Uterus (tissue), 4 donors: Measurements from ENCODE around the gene ANXA9. TPM values are rescaled to one million over a fixed set of nuclear protein-coding genes. Genes with fewer than 3 reads are reported as not detected.

ENCODE experiments used
- DNase-seq, 2 donors: peaks; one replicate each; pipeline ENCODE4 v3.0.0-alpha.2; 2019 to 2020
- H3K27ac ChIP-seq, 2 donors: fragments of 200-600 bp; sonication (generic); 1 replicate in 1 of 2; 2 replicates in 1 of 2; pipeline ENCODE4 v1.5.1; 2016 to 2018
- H3K27me3 ChIP-seq, 2 donors: fragments of 200-600 bp; sonication (generic); one replicate each; pipeline ENCODE4 v1.5.1; 2018 to 2019; ENCODE audit warnings: control low read depth in 1 of 2
- H3K36me3 ChIP-seq, 2 donors: fragments of 200-600 bp; sonication (generic); one replicate each; pipeline ENCODE4 v1.5.1; 2019; ENCODE audit warnings: control low read depth in 1 of 2
- H3K4me1 ChIP-seq, 2 donors: fragments of 200-600 bp; sonication (generic); one replicate each; pipeline ENCODE4 v1.5.1; 2018 to 2019; ENCODE audit warnings: control low read depth in 1 of 2
- H3K4me3 ChIP-seq, 2 donors: fragments of 200-600 bp; sonication (generic); 1 replicate in 1 of 2; 2 replicates in 1 of 2; pipeline ENCODE4 v1.5.1; 2018 to 2019; ENCODE audit warnings: mild to moderate bottlenecking in 1 of 2
- H3K9me3 ChIP-seq, 2 donors: fragments of 200-600 bp; sonication (generic); one replicate each; pipeline ENCODE4 v1.5.1; 2019; ENCODE audit warnings: control low read depth in 1 of 2
- CTCF ChIP-seq, 4 experiments: fragments of 200-600 bp in 2 of 4; fragments of 450-650 bp in 2 of 4; sonication (generic) in 2 of 4; IDR thresholded peaks; one replicate each; pipeline ENCODE4 v1.5.1; 2016 to 2019; ENCODE audit warnings: antibody characterized with exemption in 4 of 4, mild to moderate bottlenecking in 2 of 4, moderate library complexity in 1 of 4
- POLR2A ChIP-seq, 2 donors: fragments of 450-650 bp; IDR thresholded peaks; one replicate each; pipeline ENCODE4 v1.6.1; 2016; ENCODE audit warnings: antibody characterized with exemption in 2 of 2, mild to moderate bottlenecking in 1 of 2, moderate library complexity in 1 of 2
- intact Hi-C: fragments of 100-400 bp; cut with DNase I; formaldehyde crosslinking; loops from one replicate; pipeline ENCODE4 v1.15.1; 2023; ENCODE audit warnings: low total_unique reads
- total RNA-seq, 4 donors: library from RNA; depleted of rRNA in 3 of 4; stranded (reverse); fragments of >200 nt in 3 of 4; gene quantifications; one replicate each; pipeline versions ENCODE4 v1.1.0 to v1.2.4, GENCODE V29; 2014 to 2023
- donor health status: DM: yes; HTN: yes; CAD: no.

The ANXA9 gene
- total RNA-seq, 4 donors from 2014 or later, result 2.3 to 54.3 (median 6.2) TPM

- Histone ChIP-seq H3K27ac (peak overlapping the region; percentile 36 to 93), H3K27me3 (no peaks in the 10 kb centered on the region), H3K4me1 (peaks cover 0 to 4% of the 10 kb centered on the region in 2 donors), H3K9me3 (no peaks in the 10 kb centered on the region), H3K4me3 (no peak overlapping the region), H3K36me3 (no peaks in the 10 kb centered on the region)
- TF ChIP-seq CTCF (IDR thresholded peaks at IDR 0.05) (no peak), POLR2A (IDR thresholded peaks at IDR 0.05) (no peak)
- intact Hi-C loops, result no loop called here
- no peak for DNase-seq
Measured at GRCh38 chr1:151003180-151003579, 21.1 kb downstream of the ANXA9 start.

- no peaks in the 10 kb centered on the region for H3K36me3 ChIP-seq
- H3K27me3 ChIP-seq, result no peaks in the 10 kb centered on the region
- H3K4me3 ChIP-seq, result peak overlapping the region; percentile 54 to 71
- TF ChIP-seq POLR2A (IDR thresholded peaks at IDR 0.05), result no peak
- no peak for TF ChIP-seq CTCF (IDR thresholded peaks at IDR 0.05)
- DNase-seq, result no peak
- intact Hi-C loops, result no loop called here
- H3K4me1 ChIP-seq, result peaks cover 0 to 4% of the 10 kb centered on the region in 2 donors
- no peaks in the 10 kb centered on the region for H3K9me3 ChIP-seq
- H3K27ac ChIP-seq, result peak overlapping the region; percentile 90 to 93
Measured at GRCh38 chr1:151005729-151006319, 23.7 kb downstream of the ANXA9 start.

- peak; percentile 36 to 74 (median 67) for TF ChIP-seq CTCF (IDR thresholded peaks at IDR 0.05)
- peak; percentile 61 to 72 for TF ChIP-seq POLR2A (IDR thresholded peaks at IDR 0.05)
- peak within 1 kb of the TSS; percentile 54 to 71 for H3K4me3 ChIP-seq
- peaks cover 0 to 4% of the 10 kb centered on the region in 2 donors for H3K4me1 ChIP-seq
- no peaks in the 10 kb centered on the region for H3K27me3 ChIP-seq
- H3K36me3 ChIP-seq, result no peaks in the 10 kb centered on the region
- peak within 1 kb of the TSS; percentile 90 to 93 for H3K27ac ChIP-seq
- DNase-seq, result peak; percentile 68 to 81
- intact Hi-C loops, result no loop called here
- H3K9me3 ChIP-seq, result no peaks in the 10 kb centered on the region
Measured at GRCh38 chr1:151006327-151007052, 24.4 kb downstream of the ANXA9 start, which contains the start of gene MINDY1. Gene MINDY1, minus strand, starts transcription at chr1:151006902. Its CDS starts 4,285 bp downstream, at chr1:151002617.

GRCh38 chr1:151007853-151008243 is 25.8 kb downstream of the ANXA9 start:
- Histone ChIP-seq H3K9me3 (no peaks in the 10 kb centered on the region), H3K36me3 (no peaks in the 10 kb centered on the region), H3K4me3 (peak overlapping the region; percentile 74 to 84), H3K27ac (peak overlapping the region; percentile 90 to 93), H3K27me3 (no peaks in the 10 kb centered on the region), H3K4me1 (no peaks in the 10 kb centered on the region)
- TF ChIP-seq POLR2A (IDR thresholded peaks at IDR 0.05) (no peak), CTCF (IDR thresholded peaks at IDR 0.05) (no peak)
- intact Hi-C loops, result no loop called here
- DNase-seq, result no peak
